SK-N-SH (cell line): Measurements from ENCODE around the gene GORASP1. TPM values are rescaled to one million over a fixed set of nuclear protein-coding genes. Genes with fewer than 3 reads are reported as not detected.

Experiments
- CTCF ChIA-PET: fragments of 300-600, 350-600 bp; formaldehyde crosslinking; extraction: SDS; loops from one replicate; lab custom pipeline; 2021; lab: Yijun Ruan, JAX
- POLR2A ChIA-PET: fragments of 350-600 bp; sonication (Branson Sonifier 250); formaldehyde crosslinking; extraction: SDS; loops from one replicate; lab custom pipeline; 2020; ENCODE audit warnings: antibody characterized with exemption, inconsistent platforms; lab: Yijun Ruan, JAX
- DNase-seq: peaks from one replicate; pipeline ENCODE4 v3.0.0; 2012
- H2AFZ ChIP-seq: fragments of 200-600 bp; sonication (generic); 2 replicates; pipeline ENCODE4 v1.8.1; 2016; ENCODE audit warnings: antibody characterized with exemption, mild to moderate bottlenecking, low read depth
- H3F3A ChIP-seq: fragments of 200-600 bp; sonication (generic); replicated peaks from 2 replicates; pipeline ENCODE3; 2016; ENCODE audit warnings: antibody characterized with exemption, mild to moderate bottlenecking; ENCODE audit not compliant: insufficient read depth
- H3K27ac ChIP-seq, 2 experiments: fragments of 200-500 bp in 1 of 2; fragments of 200-600 bp in 1 of 2; sonication (Bioruptor generic) in 1 of 2; sonication (generic), shearing (Covaris generic) in 1 of 2; 2 replicates each; pipeline versions ENCODE4 v1.5.1 to v1.6.1; 2014 to 2016; ENCODE audit warnings: low read depth in 2 of 2, inconsistent platforms in 1 of 2, low read length in 1 of 2, mild to moderate bottlenecking in 1 of 2, mixed read lengths in 1 of 2
- H3K27me3 ChIP-seq: fragments of 200-600 bp; sonication (generic), shearing (Covaris generic); 2 replicates; pipeline ENCODE4 v1.6.1; 2016; ENCODE audit warnings: mixed run types; ENCODE audit not compliant: insufficient read depth
- H3K36me3 ChIP-seq, 2 experiments: fragments of 200-500 bp in 1 of 2; fragments of 200-600 bp in 1 of 2; sonication (Bioruptor generic) in 1 of 2; sonication (generic) in 1 of 2; replicated peaks in 1 of 2; 2 replicates each; pipeline versions ENCODE3 to v1.5.1; 2014 to 2016; ENCODE audit warnings: low read length in 1 of 2, mild to moderate bottlenecking in 1 of 2; ENCODE audit not compliant: insufficient read depth in 2 of 2, control insufficient read depth in 1 of 2
- H3K4me1 ChIP-seq, 2 experiments: fragments of 200-500 bp in 1 of 2; fragments of 200-600 bp in 1 of 2; sonication (Bioruptor generic) in 1 of 2; sonication (generic), shearing (Covaris generic) in 1 of 2; 2 replicates each; pipeline versions ENCODE4 v1.5.1 to v1.6.1; 2014 to 2016; ENCODE audit warnings: low read depth in 1 of 2, low read length in 1 of 2, mixed run types in 1 of 2; ENCODE audit not compliant: insufficient read depth in 2 of 2, control insufficient read depth in 1 of 2
- H3K4me2 ChIP-seq: fragments of 200-600 bp; sonication (generic), shearing (Covaris generic); 2 replicates; pipeline ENCODE4 v1.6.1; 2017; ENCODE audit warnings: mixed run types
- H3K4me3 ChIP-seq, 2 experiments: fragments of 200-500 bp in 1 of 2; fragments of 200-600 bp in 1 of 2; sonication (Bioruptor generic) in 1 of 2; sonication (generic), shearing (Covaris generic) in 1 of 2; 2 replicates each; pipeline versions ENCODE4 v1.5.1 to v1.8.1; 2014 to 2016; ENCODE audit warnings: low read depth in 2 of 2, inconsistent platforms in 1 of 2, low read length in 1 of 2, mild to moderate bottlenecking in 1 of 2, mixed read lengths in 1 of 2, moderate library complexity in 1 of 2
- H3K79me2 ChIP-seq: fragments of 200-600 bp; sonication (generic); 2 replicates; pipeline ENCODE4 v1.8.1; 2017; ENCODE audit warnings: mild to moderate bottlenecking; ENCODE audit not compliant: insufficient read depth
- H3K9ac ChIP-seq: fragments of 200-600 bp; sonication (generic); 2 replicates; pipeline ENCODE4 v1.6.1; 2017; ENCODE audit warnings: mixed run types
- H3K9me2 ChIP-seq: fragments of 200-600 bp; sonication (generic); 2 replicates; pipeline ENCODE4 v1.6.1; 2017; ENCODE audit warnings: mixed run types
- H3K9me3 ChIP-seq: fragments of 200-600 bp; sonication (generic); 2 replicates; pipeline ENCODE4 v1.6.1; 2017; ENCODE audit warnings: mixed run types, mild to moderate bottlenecking, moderate library complexity
- H4K20me1 ChIP-seq: fragments of 200-600 bp; sonication (generic); 2 replicates; pipeline ENCODE4 v1.6.1; 2017; ENCODE audit warnings: mild to moderate bottlenecking, mixed run types; ENCODE audit not compliant: insufficient read depth
- CHD2 ChIP-seq: fragments of 150-350 bp; IDR thresholded peaks from 2 replicates; pipeline ENCODE4 v1.6.1; 2018; ENCODE audit warnings: low read length; ENCODE audit not compliant: partially characterized antibody
- CTCF ChIP-seq: fragments of 200-600 bp; sonication (generic); IDR thresholded peaks from 2 replicates; pipeline ENCODE4 v1.6.1; 2017; ENCODE audit warnings: antibody characterized with exemption, mild to moderate bottlenecking, moderate library complexity
- EP300 ChIP-seq, 2 experiments: IDR thresholded peaks; 2 replicates each; pipeline versions ENCODE4 v1.4.0 to v1.6.1; 2012; ENCODE audit warnings: borderline replicate concordance in 1 of 2, low read depth in 1 of 2, low read length in 1 of 2
- FOXM1 ChIP-seq: IDR thresholded peaks from 2 replicates; pipeline ENCODE4 v1.4.0; 2012; ENCODE audit warnings: low read depth, mild to moderate bottlenecking
- GABPA ChIP-seq: IDR thresholded peaks from 2 replicates; pipeline ENCODE4 v1.4.0; 2012; ENCODE audit warnings: low read depth, mild to moderate bottlenecking
- GATA2 ChIP-seq: sonication (generic); formaldehyde crosslinking; IDR thresholded peaks from 2 replicates; pipeline ENCODE4 v1.5.0; 2020; ENCODE audit warnings: mild to moderate bottlenecking, missing genetic modification reagents
- IRF3 ChIP-seq: fragments of 150-350 bp; IDR thresholded peaks from 2 replicates; pipeline ENCODE4 v1.6.1; 2016; ENCODE audit warnings: mild to moderate bottlenecking, low read depth, low read length
- MXI1 ChIP-seq: IDR thresholded peaks from 2 replicates; pipeline ENCODE4 v1.6.1; 2012; ENCODE audit warnings: mild to moderate bottlenecking, low read depth, low read length, improper control_type of control experiment
- PBX3 ChIP-seq: IDR thresholded peaks from 2 replicates; pipeline ENCODE4; 2012
- POLR2AphosphoS5 ChIP-seq: IDR thresholded peaks from 2 replicates; pipeline ENCODE4 v1.6.1; 2012; ENCODE audit warnings: low read depth, low read length
- REST ChIP-seq: IDR thresholded peaks from 2 replicates; pipeline ENCODE4 v1.6.1; 2012; ENCODE audit warnings: mild to moderate bottlenecking, low read depth, low read length, moderate library complexity
- RFX5 ChIP-seq: IDR thresholded peaks from 2 replicates; pipeline ENCODE4 v1.6.1; 2012; ENCODE audit warnings: mild to moderate bottlenecking, improper control_type of control experiment, low read length
- RXRA ChIP-seq: IDR thresholded peaks from 2 replicates; pipeline ENCODE4 v1.4.0; 2012; ENCODE audit warnings: low read depth, mild to moderate bottlenecking, borderline replicate concordance
- SMC3 ChIP-seq: IDR thresholded peaks from 2 replicates; pipeline ENCODE4 v1.6.1; 2012; ENCODE audit warnings: low read depth, low read length, improper control_type of control experiment
- TAF1 ChIP-seq: IDR thresholded peaks from 2 replicates; pipeline ENCODE4 v1.6.1; 2012; ENCODE audit warnings: low read depth, mild to moderate bottlenecking, low read length, moderate library complexity, borderline replicate concordance
- TCF12 ChIP-seq: IDR thresholded peaks from 2 replicates; pipeline ENCODE4 v1.4.0; 2012
- TEAD4 ChIP-seq: IDR thresholded peaks from 2 replicates; pipeline ENCODE4 v1.4.0; 2012; ENCODE audit warnings: mild to moderate bottlenecking, borderline replicate concordance; ENCODE audit not compliant: insufficient read depth
- USF1 ChIP-seq: IDR thresholded peaks from 2 replicates; pipeline ENCODE4 v1.4.0; 2012; ENCODE audit warnings: low read depth, borderline replicate concordance
- USF2 ChIP-seq: fragments of 150-350 bp; IDR thresholded peaks from 2 replicates; pipeline ENCODE4 v1.6.1; 2017; ENCODE audit warnings: antibody characterized with exemption, low read length, low read depth, borderline replicate concordance
- WGBS: methylation state at CpG from one replicate; pipeline ENCODE4 v1.1.6; 2017; ENCODE audit warnings: low lambda C conversion rate; 5-methylcytosine and 5-hydroxymethylcytosine counted together
- polyA plus RNA-seq, 3 experiments: library from polyadenylated mRNA; depleted of rRNA; stranded (reverse); fragments of >200 nt; gene quantifications; 2 replicates each; pipeline ENCODE4 v1.2.3, GENCODE V29; 2012

The GORASP1 gene
- polyA plus RNA-seq, 1 of the 3 experiments (the other 2 are of a cell fraction), result 44.3 TPM

GRCh38 chr3:39137435-39137936 lies 30.1 kb upstream of the GORASP1 start:
- H3K27me3 ChIP-seq, result no peaks in the 10 kb centered on the region
- ChIA-PET CTCF (interaction anchor here (0.9 to 1.6 kb wide), 3 partner anchors 11 to 132 kb away, joined by 3 to 7 read pairs (median 4); no protein-coding TSS in a partner anchor), POLR2A (no interaction called here)
- H3K4me3 ChIP-seq, result no peak overlapping the region
- WGBS, result 98% methylated on average over 16 of the region's 18 CpGs
- no peak for TF ChIP-seq GATA2 (CRISPR knock-in tag)
- no peak for TF ChIP-seq TEAD4
- no peak for TF ChIP-seq MXI1
- TF ChIP-seq TCF12, result no peak
- no peak for TF ChIP-seq TAF1
- no peak for TF ChIP-seq EP300 (IDR thresholded peaks at IDR 0.05; ENCODE audit: borderline replicate concordance in 1 of 2, low read depth in 1 of 2, low read length in 1 of 2)
- TF ChIP-seq USF2, result no peak
- no peak for TF ChIP-seq SMC3
- TF ChIP-seq PBX3, result no peak
- TF ChIP-seq REST, result no peak
- no peak for TF ChIP-seq POLR2AphosphoS5
- TF ChIP-seq IRF3, result no peak
- TF ChIP-seq USF1, result no peak
- TF ChIP-seq FOXM1, result no peak
- TF ChIP-seq CHD2, result no peak
- TF ChIP-seq CTCF, result no peak
- TF ChIP-seq GABPA, result no peak
- TF ChIP-seq RFX5, result no peak
- no peak for TF ChIP-seq RXRA
- H4K20me1 ChIP-seq, result peaks cover 12% of the 10 kb centered on the region
- no peak for DNase-seq
- H3K4me1 ChIP-seq, result peaks cover 9 to 35% of the 10 kb centered on the region in 2 experiments
- no peaks in the 10 kb centered on the region for H3K9me3 ChIP-seq
- H3K79me2 ChIP-seq, result peaks cover 18% of the 10 kb centered on the region
- no peak overlapping the region for H3K9ac ChIP-seq
- H3K4me2 ChIP-seq, result no peak overlapping the region
- H3K36me3 ChIP-seq, result peaks cover 2 to 21% of the 10 kb centered on the region in 2 experiments
- peaks cover 6% of the 10 kb centered on the region for H3F3A ChIP-seq
- H3K27ac ChIP-seq, result no peak overlapping the region
- no peak overlapping the region for H2AFZ ChIP-seq
- H3K9me2 ChIP-seq, result no peaks in the 10 kb centered on the region
